IMR-90 (cell line): ENCODE results near the gene MEX3B. TPM values are rescaled to one million over a fixed set of nuclear protein-coding genes. Genes with fewer than 3 reads are reported as not detected.

ENCODE experiments used
- ATAC-seq: fragments of 200-7000 bp; cut with Tn5 transposase; 2 replicates; pipeline ENCODE4 v1.9.1; 2020; ENCODE audit warnings: low read depth, mild to moderate bottlenecking, moderate library complexity
- BruUV-seq: library from RNA; stranded (reverse); fragments of 400-500 nt; replicated peaks from 2 replicates; lab custom pipeline; 2021; lab: Mats Ljungman, UMichigan
- CTCF ChIA-PET: fragments of 300-600 bp; formaldehyde crosslinking; extraction: SDS; loops from one replicate; lab custom pipeline; 2021; ENCODE audit warnings: antibody characterized with exemption; lab: Yijun Ruan, JAX
- POLR2A ChIA-PET: fragments of 300-600 bp; sonication (Branson Sonifier 250); formaldehyde crosslinking; loops from one replicate; lab custom pipeline; 2022; ENCODE audit warnings: antibody characterized with exemption; ENCODE audit not compliant: unreplicated experiment; lab: Charles Lee
- DNase-seq: peaks from one replicate; pipeline ENCODE4 v3.0.0; 2013
- H2AFZ ChIP-seq: replicated peaks from 2 replicates; pipeline ENCODE3; 2013; ENCODE audit warnings: low read length, mild to moderate bottlenecking; ENCODE audit not compliant: poor library complexity
- H2AK5ac ChIP-seq: 2 replicates; pipeline ENCODE4 v1.6.1; 2013; ENCODE audit warnings: low read depth, low read length, inconsistent platforms
- H2AK9ac ChIP-seq: replicated peaks from 2 replicates; pipeline ENCODE3; 2013; ENCODE audit warnings: mild to moderate bottlenecking, low read depth, low read length, moderate library complexity; ENCODE audit not compliant: poor library complexity
- H2BK120ac ChIP-seq: 2 replicates; pipeline ENCODE4 v1.6.1; 2013; ENCODE audit warnings: low read depth, low read length, inconsistent platforms
- H2BK15ac ChIP-seq: 3 replicates; pipeline ENCODE4 v1.6.1; 2013; ENCODE audit warnings: low read depth, low read length, inconsistent platforms
- H2BK20ac ChIP-seq: 2 replicates; pipeline ENCODE4 v1.6.1; 2013; ENCODE audit warnings: low read depth, mild to moderate bottlenecking, inconsistent platforms, low read length, moderate library complexity
- H2BK5ac ChIP-seq: 2 replicates; pipeline ENCODE4 v1.6.1; 2013; ENCODE audit warnings: mild to moderate bottlenecking, low read depth, low read length, inconsistent platforms; ENCODE audit not compliant: poor library complexity, severe bottlenecking
- H3K14ac ChIP-seq: replicated peaks from 2 replicates; pipeline ENCODE4 v1.6.1; 2013; ENCODE audit warnings: low read depth, low read length, inconsistent platforms
- H3K18ac ChIP-seq: 2 replicates; pipeline ENCODE4 v1.6.1; 2013; ENCODE audit warnings: low read depth, low read length, control low read depth
- H3K23ac ChIP-seq: 2 replicates; pipeline ENCODE4 v1.6.1; 2013; ENCODE audit warnings: low read depth, low read length, inconsistent platforms
- H3K27ac ChIP-seq: 2 replicates; pipeline ENCODE4 v1.5.1; 2013; ENCODE audit warnings: mild to moderate bottlenecking, control low read depth, low read length; ENCODE audit not compliant: insufficient read depth
- H3K27me3 ChIP-seq: 2 replicates; pipeline ENCODE4 v1.6.1; 2013; ENCODE audit warnings: low read length; ENCODE audit not compliant: control insufficient read depth, insufficient read depth
- H3K36me3 ChIP-seq: 2 replicates; pipeline ENCODE4 v1.6.1; 2013; ENCODE audit warnings: low read length, mixed read lengths; ENCODE audit not compliant: control insufficient read depth, insufficient read depth
- H3K4ac ChIP-seq: 2 replicates; pipeline ENCODE4 v1.6.1; 2013; ENCODE audit warnings: low read depth, low read length, inconsistent platforms
- H3K4me1 ChIP-seq: 2 replicates; pipeline ENCODE4 v1.6.1; 2013; ENCODE audit warnings: low read length, mixed read lengths; ENCODE audit not compliant: control insufficient read depth, insufficient read depth
- H3K4me2 ChIP-seq: 2 replicates; pipeline ENCODE4 v1.6.1; 2013; ENCODE audit warnings: low read depth, mild to moderate bottlenecking, control low read depth, low read length, moderate library complexity
- H3K4me3 ChIP-seq: 2 replicates; pipeline ENCODE4 v1.5.1; 2013; ENCODE audit warnings: low read depth, mild to moderate bottlenecking, control low read depth, low read length, moderate library complexity; ENCODE audit not compliant: insufficient read depth
- H3K56ac ChIP-seq: 2 replicates; pipeline ENCODE4 v1.6.1; 2013; ENCODE audit warnings: low read length, inconsistent platforms; ENCODE audit not compliant: insufficient read depth; ENCODE audit errors: extremely low read depth
- H3K79me1 ChIP-seq, 2 experiments: 2 replicates each; pipeline ENCODE4 v1.6.1; 2013; ENCODE audit warnings: low read length in 2 of 2, inconsistent platforms in 1 of 2, low read depth in 1 of 2
- H3K9ac ChIP-seq: 2 replicates; pipeline ENCODE4 v1.6.1; 2013; ENCODE audit warnings: low read depth, low read length, control low read depth
- H3K9me1 ChIP-seq: 2 replicates; pipeline ENCODE4 v1.6.1; 2013; ENCODE audit warnings: low read length, inconsistent platforms; ENCODE audit not compliant: insufficient read depth
- H3K9me3 ChIP-seq: 2 replicates; pipeline ENCODE4 v1.6.1; 2013; ENCODE audit warnings: low read length; ENCODE audit not compliant: control insufficient read depth, insufficient read depth
- H4K20me1 ChIP-seq: 2 replicates; pipeline ENCODE4 v1.6.1; 2013; ENCODE audit warnings: low read length, inconsistent platforms; ENCODE audit not compliant: insufficient read depth
- H4K5ac ChIP-seq: 2 replicates; pipeline ENCODE4 v1.6.1; 2013; ENCODE audit warnings: mild to moderate bottlenecking, low read depth, low read length, control low read depth
- H4K8ac ChIP-seq, 2 experiments: 2 replicates each; pipeline ENCODE4 v1.6.1; 2013; ENCODE audit warnings: low read depth in 2 of 2, low read length in 2 of 2, control low read depth in 1 of 2, inconsistent platforms in 1 of 2
- H4K91ac ChIP-seq: 2 replicates; pipeline ENCODE4 v1.6.1; 2013; ENCODE audit warnings: low read depth, low read length, inconsistent platforms; ENCODE audit not compliant: insufficient read depth
- BHLHE40 ChIP-seq: fragments of 150-350 bp; IDR thresholded peaks from 2 replicates; pipeline ENCODE4 v1.6.1; 2016; ENCODE audit warnings: mild to moderate bottlenecking, low read depth, low read length
- FOS ChIP-seq: fragments of 150-350 bp; IDR thresholded peaks from 2 replicates; pipeline ENCODE4 v1.6.1; 2016; ENCODE audit warnings: low read depth, low read length
- RAD21 ChIP-seq: IDR thresholded peaks from 2 replicates; pipeline ENCODE4 v1.6.1; 2012; ENCODE audit warnings: low read length, improper control_type of control experiment
- RCOR1 ChIP-seq: IDR thresholded peaks from 2 replicates; pipeline ENCODE4 v1.6.1; 2012; ENCODE audit warnings: mild to moderate bottlenecking, low read length, improper control_type of control experiment; ENCODE audit not compliant: insufficient replicate concordance
- RFX5 ChIP-seq: IDR thresholded peaks from 2 replicates; pipeline ENCODE4 v1.8.0; 2012; ENCODE audit warnings: low read depth, mild to moderate bottlenecking, low read length, moderate library complexity
- WGBS, 2 experiments: methylation state at CpG; one replicate each; pipeline versions ENCODE4 v1.1.5 to v1.1.7; 2013; ENCODE audit warnings: missing lambda C conversion rate in 2 of 2; ENCODE audit not compliant: insufficient read length in 1 of 2; ENCODE audit errors: extremely low coverage in 2 of 2; 5-methylcytosine and 5-hydroxymethylcytosine counted together
- dilution Hi-C: fragments of 300-500 bp; cut with HindIII; formaldehyde crosslinking; loops from one replicate; pipeline ENCODE4 v1.14.3; 2018; ENCODE audit warnings: low sequenced_read_pairs; ENCODE audit not compliant: unreplicated experiment
- in situ Hi-C: fragments of 300-500 bp; cut with MboI; formaldehyde crosslinking; loops from 3 replicates; pipeline ENCODE4 v1.14.3; 2019; ENCODE audit warnings: low sequenced_read_pairs, inconsistent platforms, mixed read lengths
- intact Hi-C: fragments of 100-400 bp; cut with micrococcal nuclease; formaldehyde crosslinking; loops from 2 replicates; pipeline ENCODE4 v1.10.0; 2022
- polyA plus RNA-seq, 3 experiments: library from polyadenylated mRNA; depleted of rRNA; stranded (reverse); fragments of >200 nt; gene quantifications; 2 replicates each; pipeline ENCODE4 v1.2.3, GENCODE V29; 2012; ENCODE audit warnings: low replicate concordance in 1 of 3
- total RNA-seq: library from RNA; depleted of rRNA; stranded (reverse); fragments of >200 nt; gene quantifications from 2 replicates; pipeline ENCODE4 v1.2.3, GENCODE V29; 2012

MEX3B gene
- total and polyA plus RNA-seq, 2 of the 4 experiments (the other 2 are of a cell fraction) = 3.6 to 12.9 TPM

- Histone ChIP-seq H3K23ac (no peak overlapping the region), H4K5ac (no peak overlapping the region; the same call in 1 of the 2 replicates), H3K18ac (no peak overlapping the region), H3K4me3 (no peak overlapping the region), H3K14ac (no peak overlapping the region), H3K9me3 (no peaks in the 10 kb centered on the region), H3K27me3 (peaks cover 7% of the 10 kb centered on the region), H3K36me3 (no peaks in the 10 kb centered on the region), H2BK5ac (no peak overlapping the region), H3K4me2 (no peak overlapping the region), H4K20me1 (no peaks in the 10 kb centered on the region), H4K8ac (no peak overlapping the region), H2AFZ (peak overlapping the region; percentile 61), H3K56ac (no peak overlapping the region), H2AK9ac (no peak overlapping the region), H3K9me1 (no peaks in the 10 kb centered on the region), H2AK5ac (no peak overlapping the region), H3K9ac (no peak overlapping the region), H2BK15ac (no peak overlapping the region), H3K79me1 (no peaks in the 10 kb centered on the region), H3K27ac (no peak overlapping the region), H3K4ac (no peak overlapping the region), H3K4me1 (peaks cover 8% of the 10 kb centered on the region), H4K91ac (no peak overlapping the region), H2BK120ac (no peak overlapping the region), H2BK20ac (no peak overlapping the region)
- peak; percentile 30 for DNase-seq
- POLR2A ChIA-PET = no interaction called here
- dilution Hi-C loops = no loop called here
- CTCF ChIA-PET = no interaction called here
- BruUV-seq = no TSS peak
- intact Hi-C loops = no loop called here
- in situ Hi-C loops = no loop called here
- ATAC-seq = peak; percentile 62
- TF ChIP-seq FOS (0 out of 2 replicates have a peak, but pooled peaks have one; percentile 11), BHLHE40 (no peak), RCOR1 (no peak), RAD21 (no peak), RFX5 (no peak)
- WGBS, 2 experiments = no CpG with 5 or more reads among the region's 3 CpGs
These were observed 25.0 kb downstream of the MEX3B start for GRCh38 chr15:82020625-82021394.
